HG03097 (cell line): Measurements from ENCODE around the gene MOBP.
"Not testable (repeated sequence)": the region's sequence is repeated elsewhere in the genome, so short reads cannot be mapped to it uniquely, and the experiment has no call there.

Experiments used
- ATAC-seq: cut with Tn5 transposase; IDR thresholded peaks from one replicate; pipeline ENCODE4 v1.9.1; 2021; ENCODE audit not compliant: unreplicated experiment, low FRiP score

The MOBP gene

GRCh38 chr3:39467394-39468107 lies at the start of gene MOBP:
Gene MOBP, plus strand, starts transcription at chr3:39467680. Its CDS starts 34,390 bp downstream, at chr3:39502070.
- ATAC-seq, result no peak

- ATAC-seq, result not testable (repeated sequence)
These were observed 48.8 kb upstream of the MOBP start for GRCh38 chr3:39418556-39419225.

GRCh38 chr3:39419742-39420315 lies 47.7 kb upstream of the MOBP start:
- ATAC-seq, result no peak

- no peak for ATAC-seq
These were observed 46.9 kb upstream of the MOBP start for GRCh38 chr3:39420543-39420942.

- no peak for ATAC-seq
These were observed 44.0 kb upstream of the MOBP start for GRCh38 chr3:39423436-39423970.

- ATAC-seq, result no peak
These were observed 41.2 kb upstream of the MOBP start for GRCh38 chr3:39426312-39426711.

GRCh38 chr3:39427506-39427905 lies 40.0 kb upstream of the MOBP start:
- ATAC-seq, result no peak

GRCh38 chr3:39428745-39429201 lies 38.7 kb upstream of the MOBP start:
- no peak for ATAC-seq

GRCh38 chr3:39429466-39429865 lies 38.0 kb upstream of the MOBP start:
- ATAC-seq, result no peak

- ATAC-seq, result no peak
These were observed 35.1 kb upstream of the MOBP start for GRCh38 chr3:39432342-39432741.

- ATAC-seq, result no peak
These were observed 33.8 kb upstream of the MOBP start for GRCh38 chr3:39433642-39434041.

- no peak for ATAC-seq
These were observed 32.9 kb upstream of the MOBP start for GRCh38 chr3:39434574-39434973.

GRCh38 chr3:39435006-39435748 lies 32.3 kb upstream of the MOBP start:
- no peak for ATAC-seq

GRCh38 chr3:39438880-39439279 lies 28.6 kb upstream of the MOBP start:
- ATAC-seq, result no peak

GRCh38 chr3:39440316-39440715 lies 27.2 kb upstream of the MOBP start:
- ATAC-seq, result no peak

- no peak for ATAC-seq
These were observed 23.9 kb upstream of the MOBP start for GRCh38 chr3:39443530-39443929.

GRCh38 chr3:39445927-39446326 lies 21.6 kb upstream of the MOBP start:
- ATAC-seq, result no peak

- no peak for ATAC-seq
These were observed 21.0 kb upstream of the MOBP start for GRCh38 chr3:39446444-39446843.

GRCh38 chr3:39447637-39448483 lies 19.6 kb upstream of the MOBP start:
- ATAC-seq, result no peak
